Measurements from ENCODE around the gene ATP8A2. TPM values are rescaled to one million over a fixed set of nuclear protein-coding genes. Genes with fewer than 3 reads are reported as not detected.

Gene ATP8A2
- total RNA-seq, 6 experiments from 2014 or later: not detected

DNA sequence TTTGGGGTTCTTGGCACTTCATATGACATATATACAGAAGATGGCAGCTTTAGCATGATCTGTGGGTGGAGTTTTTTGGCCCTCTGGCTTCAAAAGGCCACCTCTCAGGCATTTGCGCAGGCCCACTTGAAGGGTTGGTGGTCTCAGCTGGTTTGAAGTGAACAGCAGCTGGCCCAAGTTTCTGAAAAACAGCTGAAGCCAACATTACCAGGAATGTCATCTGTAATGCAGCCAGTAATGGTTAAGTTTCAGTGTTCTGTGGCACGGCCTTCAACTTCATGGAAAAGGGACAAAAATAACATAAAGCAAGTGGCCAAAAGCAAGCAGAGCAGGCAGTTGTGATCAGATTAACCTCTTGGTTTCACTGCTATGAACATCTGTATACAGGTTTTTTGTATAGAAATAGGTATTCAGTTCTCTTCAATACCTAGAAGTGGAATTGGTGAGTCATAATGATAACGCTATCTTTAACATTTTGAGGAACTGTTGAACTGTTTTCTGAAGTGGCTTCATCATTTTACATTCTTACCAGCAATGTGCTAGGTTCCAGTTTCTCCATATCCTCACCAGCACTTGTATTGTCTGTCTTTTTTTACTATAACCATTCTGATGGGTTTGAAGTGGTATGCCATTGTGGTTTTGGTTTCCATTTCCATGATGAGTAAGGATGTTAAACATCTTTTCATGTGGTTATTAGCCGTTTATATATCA, 434.6 kb downstream of the ATP8A2 start:
- H3K27me3 ChIP-seq: no peaks in the 10 kb centered on the region
- no peaks in the 10 kb centered on the region for H3K36me3 ChIP-seq
- H3K4me1 ChIP-seq: no peaks in the 10 kb centered on the region
- 58% methylated on average over 4 of the region's 4 CpGs for WGBS (ENCODE audit: insufficient coverage, low coverage, low lambda C conversion rate, missing lambda C conversion rate)
- no peak overlapping the region for H3K4me3 ChIP-seq
- ATAC-seq (no peak), DNase-seq (no peak)
- no peaks in the 10 kb centered on the region for H3K9me3 ChIP-seq
- TF ChIP-seq, protein P1, sequence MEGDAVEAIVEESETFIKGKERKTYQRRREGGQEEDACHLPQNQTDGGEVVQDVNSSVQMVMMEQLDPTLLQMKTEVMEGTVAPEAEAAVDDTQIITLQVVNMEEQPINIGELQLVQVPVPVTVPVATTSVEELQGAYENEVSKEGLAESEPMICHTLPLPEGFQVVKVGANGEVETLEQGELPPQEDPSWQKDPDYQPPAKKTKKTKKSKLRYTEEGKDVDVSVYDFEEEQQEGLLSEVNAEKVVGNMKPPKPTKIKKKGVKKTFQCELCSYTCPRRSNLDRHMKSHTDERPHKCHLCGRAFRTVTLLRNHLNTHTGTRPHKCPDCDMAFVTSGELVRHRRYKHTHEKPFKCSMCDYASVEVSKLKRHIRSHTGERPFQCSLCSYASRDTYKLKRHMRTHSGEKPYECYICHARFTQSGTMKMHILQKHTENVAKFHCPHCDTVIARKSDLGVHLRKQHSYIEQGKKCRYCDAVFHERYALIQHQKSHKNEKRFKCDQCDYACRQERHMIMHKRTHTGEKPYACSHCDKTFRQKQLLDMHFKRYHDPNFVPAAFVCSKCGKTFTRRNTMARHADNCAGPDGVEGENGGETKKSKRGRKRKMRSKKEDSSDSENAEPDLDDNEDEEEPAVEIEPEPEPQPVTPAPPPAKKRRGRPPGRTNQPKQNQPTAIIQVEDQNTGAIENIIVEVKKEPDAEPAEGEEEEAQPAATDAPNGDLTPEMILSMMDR (IDR thresholded peaks at IDR 0.05): no peak
- no peak for TF ChIP-seq POLR2A (IDR thresholded peaks at IDR 0.05)
- no peak overlapping the region for H3K27ac ChIP-seq
- intact Hi-C loops (cut with DNase I): no loop called here

DNA sequence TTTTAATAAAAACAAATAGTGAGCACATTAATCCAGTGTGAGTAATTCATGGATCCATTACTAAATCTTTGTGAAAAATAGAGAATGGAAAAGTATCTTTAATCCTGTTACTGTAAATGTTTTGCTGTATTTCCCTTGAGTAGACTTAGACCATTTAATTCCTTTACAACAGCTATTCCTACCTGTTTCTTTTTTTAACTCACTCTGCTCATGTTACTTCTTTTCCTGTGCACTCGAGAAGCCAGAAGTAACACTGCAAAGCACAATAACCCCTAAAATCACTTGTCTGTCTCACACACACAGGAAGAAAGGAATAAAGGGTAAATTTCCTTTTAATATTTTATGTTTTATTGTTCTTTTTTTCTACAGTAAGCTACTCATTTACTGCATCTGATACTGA, 435.8 kb downstream of the ATP8A2 start:
- WGBS (ENCODE audit: insufficient coverage, low coverage, low lambda C conversion rate, missing lambda C conversion rate): 64% methylated on average over 1 of the region's 1 CpG
- Histone ChIP-seq H3K4me1 (no peaks in the 10 kb centered on the region), H3K27me3 (no peaks in the 10 kb centered on the region), H3K36me3 (no peaks in the 10 kb centered on the region), H3K4me3 (no peak overlapping the region), H3K27ac (no peak overlapping the region), H3K9me3 (no peaks in the 10 kb centered on the region)
- TF ChIP-seq, protein P1 (IDR thresholded peaks at IDR 0.05): no peak
- TF ChIP-seq POLR2A (IDR thresholded peaks at IDR 0.05): no peak
- intact Hi-C loops (cut with DNase I): no loop called here
- DNase-seq (no peak), ATAC-seq (no peak)

DNA sequence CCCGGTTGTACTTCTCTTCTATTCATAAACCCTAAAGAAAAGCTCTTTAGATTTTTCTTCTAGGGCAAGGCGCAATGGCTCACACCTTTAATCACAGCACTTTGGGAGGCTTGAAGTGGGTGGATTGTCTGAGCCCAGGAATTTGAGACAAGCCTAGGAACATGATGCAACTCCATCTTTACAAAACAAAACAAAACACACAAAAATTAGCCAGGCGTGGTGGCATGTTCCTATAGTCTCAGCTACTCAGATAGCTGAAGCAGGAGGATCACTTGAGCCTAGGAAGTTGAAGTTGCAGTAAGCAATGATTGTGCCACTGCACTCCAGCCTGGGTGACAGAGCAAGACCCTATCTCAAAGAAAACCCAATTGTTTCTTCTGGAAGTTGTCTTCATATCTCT, 439.7 kb downstream of the ATP8A2 start:
- no peak overlapping the region for H3K27ac ChIP-seq
- H3K36me3 ChIP-seq: no peaks in the 10 kb centered on the region
- DNase-seq (no peak), ATAC-seq (no peak)
- WGBS (ENCODE audit: insufficient coverage, low coverage, low lambda C conversion rate, missing lambda C conversion rate): 68% methylated on average over 3 of the region's 3 CpGs
- no peaks in the 10 kb centered on the region for H3K4me1 ChIP-seq
- H3K4me3 ChIP-seq: no peak overlapping the region
- intact Hi-C loops (cut with DNase I): no loop called here
- no peak for TF ChIP-seq POLR2A (IDR thresholded peaks at IDR 0.05)
- TF ChIP-seq, protein P1 (IDR thresholded peaks at IDR 0.05): no peak
- no peaks in the 10 kb centered on the region for H3K27me3 ChIP-seq
- no peaks in the 10 kb centered on the region for H3K9me3 ChIP-seq

DNA sequence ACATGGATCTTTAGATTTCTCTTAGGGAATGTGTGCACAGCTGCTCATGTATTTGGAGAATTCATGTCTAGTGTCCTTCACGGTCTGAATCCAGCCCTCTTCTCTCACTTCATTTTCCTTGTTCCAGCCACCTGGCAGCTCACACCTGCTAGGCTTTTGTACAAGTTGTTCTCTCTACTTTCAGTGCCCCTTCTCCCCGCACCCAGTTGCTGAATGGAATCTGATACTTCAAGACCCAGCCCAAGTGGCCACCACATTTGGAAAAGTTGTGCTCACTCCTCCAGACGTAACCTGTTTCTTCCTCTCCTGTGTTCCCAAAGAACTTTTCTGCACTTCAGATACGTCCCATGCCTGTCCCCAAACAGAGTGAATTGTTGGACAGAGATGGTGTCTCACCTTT, 444.5 kb downstream of the ATP8A2 start:
- no peaks in the 10 kb centered on the region for H3K36me3 ChIP-seq
- no peak overlapping the region for H3K4me3 ChIP-seq
- H3K27me3 ChIP-seq: no peaks in the 10 kb centered on the region
- H3K9me3 ChIP-seq: no peaks in the 10 kb centered on the region
- TF ChIP-seq, protein P1 (IDR thresholded peaks at IDR 0.05): no peak
- TF ChIP-seq POLR2A (IDR thresholded peaks at IDR 0.05): no peak
- no peak for DNase-seq
- ATAC-seq: no peak
- WGBS (ENCODE audit: insufficient coverage, low coverage, low lambda C conversion rate, missing lambda C conversion rate): 80% methylated on average over 2 of the region's 4 CpGs
- H3K4me1 ChIP-seq: no peaks in the 10 kb centered on the region
- no peak overlapping the region for H3K27ac ChIP-seq
- intact Hi-C loops (cut with DNase I): no loop called here

All from right lobe of liver (tissue), 6 donors.